Spleen (tissue), 11 donors: ENCODE results near the gene FIG4. TPM values are rescaled to one million over a fixed set of nuclear protein-coding genes. Genes with fewer than 3 reads are reported as not detected.
A peak's percentile ranks its signal among the peaks of the same experiment; 100 is the strongest.

Experiments used
- DNase-seq: peaks from one replicate; pipeline ENCODE4 v3.0.0-alpha.2; 2020
- H3K27ac ChIP-seq, 8 donors: fragments of 200-600 bp; sonication (generic) in 7 of 8; 1 replicate in 4 of 8; 2 replicates in 4 of 8; pipeline versions ENCODE4 v1.5.0 to v1.8.0; 2016 to 2021; ENCODE audit warnings: inconsistent platforms in 4 of 8, mild to moderate bottlenecking in 4 of 8, moderate library complexity in 1 of 8
- H3K27me3 ChIP-seq, 7 donors: fragments of 200-600 bp; sonication (generic) in 6 of 7; replicated peaks in 1 of 7; 1 replicate in 4 of 7; 2 replicates in 3 of 7; pipeline versions ENCODE4 v1.5.0 to v1.8.0; 2016 to 2021; ENCODE audit warnings: inconsistent platforms in 3 of 7, mild to moderate bottlenecking in 1 of 7
- H3K36me3 ChIP-seq, 6 donors: fragments of 200-600 bp; sonication (generic) in 5 of 6; 1 replicate in 4 of 6; 2 replicates in 2 of 6; pipeline versions ENCODE4 v1.5.0 to v1.8.0; 2016 to 2021; ENCODE audit warnings: inconsistent platforms in 2 of 6
- H3K4me1 ChIP-seq, 6 donors: fragments of 200-600 bp; sonication (generic) in 5 of 6; 1 replicate in 3 of 6; 2 replicates in 3 of 6; pipeline versions ENCODE4 v1.5.0 to v1.8.0; 2016 to 2021; ENCODE audit warnings: inconsistent platforms in 3 of 6
- H3K4me3 ChIP-seq, 8 donors: fragments of 200-600 bp; sonication (generic) in 7 of 8; 1 replicate in 4 of 8; 2 replicates in 4 of 8; pipeline versions ENCODE4 v1.5.0 to v1.8.0; 2016 to 2021; ENCODE audit warnings: inconsistent platforms in 4 of 8, mild to moderate bottlenecking in 4 of 8, moderate library complexity in 2 of 8
- H3K9me3 ChIP-seq, 8 donors: fragments of 200-600 bp; sonication (generic) in 7 of 8; 1 replicate in 4 of 8; 2 replicates in 4 of 8; pipeline versions ENCODE4 v1.5.0 to v1.8.0; 2016 to 2021; ENCODE audit warnings: inconsistent platforms in 4 of 8
- POLR2A ChIP-seq, 3 donors: fragments of 450-650 bp; IDR thresholded peaks; one replicate each; pipeline ENCODE4 v1.5.1; 2017; ENCODE audit warnings: antibody characterized with exemption in 3 of 3, mild to moderate bottlenecking in 1 of 3
- POLR2AphosphoS5 ChIP-seq, 3 donors: sonication (generic); formaldehyde crosslinking; IDR thresholded peaks; one replicate each; pipeline ENCODE4 v1.5.1; 2017; ENCODE audit warnings: antibody characterized with exemption in 3 of 3
- WGBS, 5 donors: extraction: QIAGEN DNeasy Blood & Tissue Kit in 3 of 5; methylation state at CpG; one replicate each; pipeline versions ENCODE4 v1.1.5 to v1.1.7; 2013 to 2018; 5-methylcytosine and 5-hydroxymethylcytosine counted together
- intact Hi-C: fragments of 100-400 bp; cut with DNase I; formaldehyde crosslinking; loops from one replicate; pipeline ENCODE4 v1.15.0; 2023; ENCODE audit warnings: low total_unique reads
- polyA plus RNA-seq, 3 donors: library from polyadenylated mRNA; stranded (reverse); fragments of 200-250 nt; gene quantifications; one replicate each; pipeline ENCODE4 v1.2.1, GENCODE V29; 2013
- total RNA-seq, 7 donors: library from RNA; depleted of rRNA in 3 of 7; stranded (reverse); fragments of >200 nt in 3 of 7; fragmentation: NEBNext Ultra II Directional in 4 of 7; extraction: Animal tissue kit (Norgen Biotek cat#: 25700) in 4 of 7; gene quantifications; one replicate each; pipeline versions ENCODE4 v1.1.0 to v1.2.1, GENCODE V29; 2016 to 2021
- TF ChIP-seq, protein P1 (sequence below), 11 experiments: fragments of 200-600 bp in 7 of 11; fragments of 450-650 bp in 4 of 11; sonication (generic) in 4 of 11; IDR thresholded peaks in 8 of 11; conservative IDR thresholded peaks in 3 of 11; 1 replicate in 7 of 11; 2 replicates in 4 of 11; pipeline versions ENCODE4 v1.4.0 to v1.8.0; 2016 to 2021; ENCODE audit warnings: antibody characterized with exemption in 11 of 11, inconsistent platforms in 4 of 11, mild to moderate bottlenecking in 1 of 11
- donor health status: healthy with polysubstance abuse.
- donor health status: DM: no; HTN: no; CAD: no; lungs with moderate emphysema.
- donor health status: DM: no; HTN: no; CAD: no.
- donor health status: Bipolar disorder and iron deficiency.
- donor health status: healthy.
- donor health status: DM: no; HTN: no; CAD: no.
- donor health status: DM: yes; HTN: yes; CAD: no.

FIG4 gene
- total and polyA plus RNA-seq, 10 donors: 10.2 to 35.1 (median 26.2) TPM

DNA sequence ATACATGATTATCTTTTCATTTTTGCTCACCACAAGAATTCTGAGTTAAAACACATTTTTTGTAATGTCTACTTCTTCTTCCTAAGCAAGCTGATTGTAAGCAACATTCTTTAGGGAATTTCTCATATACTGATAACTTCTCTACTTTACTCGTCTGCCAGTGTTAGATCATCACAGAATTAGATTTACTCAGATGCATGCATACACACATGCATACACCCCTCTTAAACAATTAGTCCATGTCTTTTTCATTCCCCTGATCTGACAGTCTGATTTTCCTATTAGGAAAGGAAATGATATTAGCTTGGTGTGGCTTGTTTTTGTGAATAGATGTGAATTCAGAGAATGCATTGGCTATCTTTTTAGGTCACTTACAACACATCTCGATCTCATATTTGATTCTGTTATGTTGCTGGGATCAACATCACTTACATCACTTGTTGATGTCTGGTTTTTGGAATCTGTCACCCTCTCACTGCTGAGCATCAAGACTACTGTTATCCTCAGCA is 91.4 kb downstream of the FIG4 start:
- intact Hi-C loops: no loop called here
- no peak overlapping the region for H3K4me3 ChIP-seq

DNA sequence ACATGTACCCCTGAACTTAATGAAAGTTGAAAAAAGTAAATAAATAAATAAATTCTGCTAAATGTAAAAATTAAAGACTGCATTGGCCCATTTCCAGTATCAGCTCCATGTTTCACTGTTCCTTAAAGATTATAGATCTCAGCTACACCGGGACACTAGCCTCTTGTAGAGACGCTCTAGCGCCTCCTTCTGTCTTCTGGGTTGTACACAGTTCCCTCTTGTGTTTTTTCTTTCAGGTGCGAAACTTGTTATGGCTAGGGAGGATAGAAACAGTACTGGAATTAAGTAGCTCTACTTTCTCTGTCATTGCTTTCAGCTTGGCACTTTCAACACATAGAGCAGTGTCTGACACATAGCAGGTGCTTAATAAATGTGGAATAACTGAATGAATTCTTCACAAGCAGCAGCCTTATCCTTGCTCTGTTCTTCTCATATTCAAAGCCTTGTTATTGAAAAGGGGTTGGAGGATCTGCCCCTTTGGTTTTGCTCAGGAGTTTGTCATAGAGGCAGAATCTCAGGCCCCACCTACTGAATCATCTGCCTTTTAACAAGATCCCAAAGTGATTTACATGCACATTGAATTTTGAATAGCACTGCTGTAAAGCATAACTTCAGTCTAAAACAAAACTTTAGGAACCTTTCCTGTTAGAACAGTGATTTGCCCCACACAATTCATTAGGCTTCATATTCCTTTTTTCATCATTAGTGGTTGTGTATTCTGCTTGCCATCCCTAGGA is 92.3 kb downstream of the FIG4 start:
- H3K27ac ChIP-seq: no peak overlapping the region
- no peak overlapping the region for H3K4me3 ChIP-seq
- 84 to 90% (median 89%) methylated on average over 4 of the region's 4 CpGs for WGBS, 5 donors
- no peak for DNase-seq
- H3K4me1 ChIP-seq: no peaks in the 10 kb centered on the region
- TF ChIP-seq POLR2A (IDR thresholded peaks at IDR 0.05): no peak
- TF ChIP-seq, protein P1, sequence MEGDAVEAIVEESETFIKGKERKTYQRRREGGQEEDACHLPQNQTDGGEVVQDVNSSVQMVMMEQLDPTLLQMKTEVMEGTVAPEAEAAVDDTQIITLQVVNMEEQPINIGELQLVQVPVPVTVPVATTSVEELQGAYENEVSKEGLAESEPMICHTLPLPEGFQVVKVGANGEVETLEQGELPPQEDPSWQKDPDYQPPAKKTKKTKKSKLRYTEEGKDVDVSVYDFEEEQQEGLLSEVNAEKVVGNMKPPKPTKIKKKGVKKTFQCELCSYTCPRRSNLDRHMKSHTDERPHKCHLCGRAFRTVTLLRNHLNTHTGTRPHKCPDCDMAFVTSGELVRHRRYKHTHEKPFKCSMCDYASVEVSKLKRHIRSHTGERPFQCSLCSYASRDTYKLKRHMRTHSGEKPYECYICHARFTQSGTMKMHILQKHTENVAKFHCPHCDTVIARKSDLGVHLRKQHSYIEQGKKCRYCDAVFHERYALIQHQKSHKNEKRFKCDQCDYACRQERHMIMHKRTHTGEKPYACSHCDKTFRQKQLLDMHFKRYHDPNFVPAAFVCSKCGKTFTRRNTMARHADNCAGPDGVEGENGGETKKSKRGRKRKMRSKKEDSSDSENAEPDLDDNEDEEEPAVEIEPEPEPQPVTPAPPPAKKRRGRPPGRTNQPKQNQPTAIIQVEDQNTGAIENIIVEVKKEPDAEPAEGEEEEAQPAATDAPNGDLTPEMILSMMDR (IDR thresholded peaks at IDR 0.05 in 8 of 11, conservative IDR thresholded peaks at IDR 0.05 in 3 of 11): peak in 3 of 11 experiments; percentile 20 to 37 (median 36)
- H3K9me3 ChIP-seq: no peaks in the 10 kb centered on the region
- H3K27me3 ChIP-seq: no peaks in the 10 kb centered on the region
- H3K36me3 ChIP-seq: peaks cover 0 to 53% (median 15%) of the 10 kb centered on the region in 6 donors
- intact Hi-C loops: no loop called here

More for the DNA sequence above, 91.4 kb downstream of the FIG4 start:
- Histone ChIP-seq H3K9me3 (no peaks in the 10 kb centered on the region), H3K4me1 (no peaks in the 10 kb centered on the region), H3K27ac (no peak overlapping the region), H3K36me3 (peaks cover 0 to 53% (median 13%) of the 10 kb centered on the region in 6 donors), H3K27me3 (no peaks in the 10 kb centered on the region)
- no peak for DNase-seq
- 86 to 94% (median 91%) methylated on average over 2 of the region's 2 CpGs for WGBS, 5 donors
- TF ChIP-seq POLR2AphosphoS5 (IDR thresholded peaks at IDR 0.05): no peak
- no peak for TF ChIP-seq POLR2A (IDR thresholded peaks at IDR 0.05)
- TF ChIP-seq, protein P1 (IDR thresholded peaks at IDR 0.05 in 8 of 11, conservative IDR thresholded peaks at IDR 0.05 in 3 of 11): no peak

DNA sequence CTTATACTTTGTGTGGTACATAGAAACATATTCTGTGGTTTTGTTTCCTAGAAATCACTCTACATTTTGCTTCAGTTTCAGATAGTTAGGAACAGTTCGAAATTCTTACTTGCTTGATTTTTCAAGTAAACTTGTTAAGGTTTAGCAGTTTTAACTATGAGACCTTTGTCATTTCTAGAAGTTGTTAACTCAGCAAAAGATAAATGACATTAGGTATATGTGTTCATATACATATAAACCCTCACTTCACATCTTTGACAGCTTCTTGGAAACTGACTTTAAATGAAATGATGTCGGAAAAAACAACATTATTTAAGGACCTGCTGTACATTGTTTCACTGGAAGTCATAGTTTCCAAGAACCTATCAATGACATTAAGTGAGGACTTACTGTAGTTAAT is 96.2 kb downstream of the FIG4 start:
- intact Hi-C loops: no loop called here
- no peak for DNase-seq
- no peaks in the 10 kb centered on the region for H3K9me3 ChIP-seq
- TF ChIP-seq POLR2AphosphoS5 (IDR thresholded peaks at IDR 0.05) (no peak), POLR2A (IDR thresholded peaks at IDR 0.05) (no peak)
- TF ChIP-seq, protein P1 (IDR thresholded peaks at IDR 0.05 in 8 of 11, conservative IDR thresholded peaks at IDR 0.05 in 3 of 11): no peak
- no peak overlapping the region for H3K27ac ChIP-seq
- no peaks in the 10 kb centered on the region for H3K27me3 ChIP-seq
- WGBS, 5 donors: 90 to 94% (median 93%) methylated on average over 2 of the region's 2 CpGs
- H3K36me3 ChIP-seq: peaks cover 0 to 85% (median 23%) of the 10 kb centered on the region in 6 donors
- H3K4me1 ChIP-seq: no peaks in the 10 kb centered on the region
- H3K4me3 ChIP-seq: no peak overlapping the region

DNA sequence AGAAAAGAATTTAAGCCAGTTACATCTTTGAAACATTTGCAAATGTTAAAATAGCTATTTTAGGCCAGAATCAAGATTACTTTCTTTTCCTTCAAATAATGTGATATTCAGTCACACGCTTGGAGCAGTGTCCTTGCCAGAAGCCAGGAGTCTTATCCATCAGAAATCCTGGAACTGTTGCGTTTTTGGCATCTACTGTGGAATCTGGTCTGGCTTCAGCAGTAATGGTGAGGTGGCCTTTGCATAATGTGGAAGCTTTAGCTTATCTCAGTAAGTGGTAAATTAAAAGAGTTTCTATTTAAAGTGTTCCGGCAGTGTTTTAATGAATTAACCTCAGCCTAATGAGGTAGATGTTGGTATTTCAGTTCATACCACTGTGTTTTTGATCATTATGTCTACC is 97.6 kb downstream of the FIG4 start:
- Histone ChIP-seq H3K27ac (no peak overlapping the region), H3K4me1 (peaks cover 0 to 8% (median under 1%) of the 10 kb centered on the region in 6 donors), H3K9me3 (no peaks in the 10 kb centered on the region), H3K36me3 (peaks cover 0 to 92% (median 24%) of the 10 kb centered on the region in 6 donors), H3K4me3 (no peak overlapping the region), H3K27me3 (no peaks in the 10 kb centered on the region)
- TF ChIP-seq POLR2AphosphoS5 (IDR thresholded peaks at IDR 0.05) (no peak), POLR2A (IDR thresholded peaks at IDR 0.05) (no peak)
- TF ChIP-seq, protein P1 (IDR thresholded peaks at IDR 0.05 in 8 of 11, conservative IDR thresholded peaks at IDR 0.05 in 3 of 11): no peak
- intact Hi-C loops: no loop called here
- no peak for DNase-seq
- WGBS, 5 donors: 86 to 96% (median 92%) methylated on average over 3 of the region's 3 CpGs
